Fibroblast of mammary gland (primary cell): ENCODE data around the gene TEPSIN.
"Not testable (repeated sequence)": the region's sequence is repeated elsewhere in the genome, so short reads cannot be mapped to it uniquely, and the experiment has no call there.

Source experiments
- DNase-seq: peaks from one replicate; pipeline ENCODE4 v3.0.0-alpha.2; 2010; ENCODE audit warnings: low read depth
- H3K4me3 ChIP-seq: 2 replicates; pipeline ENCODE4 v1.5.1; 2011; ENCODE audit warnings: low read depth, mild to moderate bottlenecking, low read length, moderate library complexity; ENCODE audit not compliant: control insufficient read depth
- CTCF ChIP-seq: conservative IDR thresholded peaks from 2 replicates; pipeline ENCODE4 v1.5.1; 2011; ENCODE audit warnings: low read depth, low read length, inconsistent platforms; ENCODE audit not compliant: control insufficient read depth, insufficient read depth

The TEPSIN gene

GRCh38 chr17:81231766-81232581 lies 6.9 kb downstream of the TEPSIN start:
- TF ChIP-seq CTCF: no peak
- H3K4me3 ChIP-seq: no peak overlapping the region
- no peak for DNase-seq

- DNase-seq: no peak
- no peak for TF ChIP-seq CTCF
- H3K4me3 ChIP-seq: no peak overlapping the region
These were observed 7.7 kb downstream of the TEPSIN start for GRCh38 chr17:81231121-81231645.

GRCh38 chr17:81230043-81230820 lies 8.6 kb downstream of the TEPSIN start:
- H3K4me3 ChIP-seq: no peak overlapping the region
- no peak for DNase-seq
- TF ChIP-seq CTCF: peak; percentile 24

- no peak for TF ChIP-seq CTCF
- no peak for DNase-seq
- no peak overlapping the region for H3K4me3 ChIP-seq
These were observed 9.3 kb downstream of the TEPSIN start for GRCh38 chr17:81229666-81229920.

GRCh38 chr17:81228834-81229665 lies 9.8 kb downstream of the TEPSIN start:
- DNase-seq: no peak
- no peak for TF ChIP-seq CTCF
- no peak overlapping the region for H3K4me3 ChIP-seq

GRCh38 chr17:81228420-81228819 lies 10.4 kb downstream of the TEPSIN start:
- no peak for DNase-seq
- no peak for TF ChIP-seq CTCF
- H3K4me3 ChIP-seq: no peak overlapping the region

- H3K4me3 ChIP-seq, DNase-seq: not testable (repeated sequence)
These were observed 11.2 kb downstream of the TEPSIN start for GRCh38 chr17:81227630-81228029.
